DMS 273 treated with DMSO at 0.1 percent for 48 hours (cell line): ENCODE data around the gene ZDHHC11B.
"Not testable (repeated sequence)": the region's sequence is repeated elsewhere in the genome, so short reads cannot be mapped to it uniquely, and the experiment has no call there.

Experiments used
- DNase-seq: peaks from one replicate; lab custom pipeline; 2025; lab: John Stamatoyannopoulos, UW

ZDHHC11B gene

GRCh38 chr5:785181-785705 lies 714 bp upstream of the ZDHHC11B start:
- DNase-seq = not testable (repeated sequence)

GRCh38 chr5:783881-784427 lies 575 bp downstream of the ZDHHC11B start:
- DNase-seq = not testable (repeated sequence)

- DNase-seq = not testable (repeated sequence)
Observed at GRCh38 chr5:783049-783802, 1.3 kb downstream of the ZDHHC11B start.

- not testable (repeated sequence) for DNase-seq
Observed at GRCh38 chr5:782356-782755, 2.2 kb downstream of the ZDHHC11B start.

GRCh38 chr5:780571-780970 lies 4.0 kb downstream of the ZDHHC11B start:
- not testable (repeated sequence) for DNase-seq

- DNase-seq = not testable (repeated sequence)
Observed at GRCh38 chr5:778967-779366, 5.6 kb downstream of the ZDHHC11B start.

GRCh38 chr5:778421-778820 lies 6.1 kb downstream of the ZDHHC11B start:
- DNase-seq = not testable (repeated sequence)

GRCh38 chr5:777756-778161 lies 6.8 kb downstream of the ZDHHC11B start:
- DNase-seq = no peak

GRCh38 chr5:776862-777711 lies 7.4 kb downstream of the ZDHHC11B start:
- no peak for DNase-seq

- DNase-seq = no peak
Observed at GRCh38 chr5:775961-776861, 8.3 kb downstream of the ZDHHC11B start.

- not testable (repeated sequence) for DNase-seq
Observed at GRCh38 chr5:775595-775960, 9.0 kb downstream of the ZDHHC11B start.

- not testable (repeated sequence) for DNase-seq
Observed at GRCh38 chr5:774854-775505, 9.5 kb downstream of the ZDHHC11B start.

GRCh38 chr5:774304-774703 lies 10.2 kb downstream of the ZDHHC11B start:
- not testable (repeated sequence) for DNase-seq

GRCh38 chr5:773517-774264 lies 10.8 kb downstream of the ZDHHC11B start:
- DNase-seq = no peak

- not testable (repeated sequence) for DNase-seq
Observed at GRCh38 chr5:772931-773330, 11.6 kb downstream of the ZDHHC11B start.

- not testable (repeated sequence) for DNase-seq
Observed at GRCh38 chr5:772547-772890, 12.0 kb downstream of the ZDHHC11B start.

- DNase-seq = not testable (repeated sequence)
Observed at GRCh38 chr5:771841-772546, 12.5 kb downstream of the ZDHHC11B start.

- not testable (repeated sequence) for DNase-seq
Observed at GRCh38 chr5:771087-771781, 13.3 kb downstream of the ZDHHC11B start.

- not testable (repeated sequence) for DNase-seq
Observed at GRCh38 chr5:770585-770984, 13.9 kb downstream of the ZDHHC11B start.
